NCI-H345 (cell line): Measurements from ENCODE around the gene EME2.
"Not testable (repeated sequence)": the region's sequence is repeated elsewhere in the genome, so short reads cannot be mapped to it uniquely, and the experiment has no call there.

Experiments
- DNase-seq: peaks from one replicate; lab custom pipeline; 2025; lab: John Stamatoyannopoulos, UW

Gene EME2

DNA sequence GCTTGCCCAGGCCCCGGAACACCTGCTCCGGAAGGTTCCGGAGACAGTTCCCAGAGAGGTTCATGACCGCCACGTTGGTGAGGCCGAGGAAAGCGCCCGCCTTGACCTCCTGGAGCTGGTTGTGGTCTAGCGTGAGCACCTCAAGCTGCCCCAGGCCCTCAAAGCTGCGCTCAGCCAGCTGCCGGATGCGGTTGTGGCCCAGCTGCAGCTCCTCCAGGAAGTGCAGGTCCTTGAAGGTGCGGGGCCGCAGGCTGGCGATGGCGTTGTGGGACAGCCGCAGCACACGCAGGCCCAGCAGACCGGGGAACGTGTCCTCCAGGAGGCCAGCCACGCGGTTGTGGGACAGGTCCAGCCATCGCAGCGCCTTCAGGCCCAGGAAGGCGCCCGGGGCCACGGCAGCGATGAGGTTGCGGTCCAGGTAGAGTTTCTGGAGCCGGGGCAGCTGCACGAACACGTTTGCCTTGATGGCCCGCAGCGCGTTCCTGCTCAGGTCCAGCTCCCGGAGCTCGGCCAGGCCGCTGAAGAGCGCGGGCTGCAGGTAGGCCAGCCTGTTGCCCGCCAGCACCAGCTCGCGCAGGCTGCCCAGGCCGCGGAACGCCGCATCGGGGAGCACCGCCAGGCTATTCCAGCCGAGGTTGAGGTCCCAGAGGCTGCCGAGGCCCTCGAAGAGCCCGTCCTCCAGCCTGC lies 18.8 kb downstream of the EME2 start:
- DNase-seq = no peak

DNA sequence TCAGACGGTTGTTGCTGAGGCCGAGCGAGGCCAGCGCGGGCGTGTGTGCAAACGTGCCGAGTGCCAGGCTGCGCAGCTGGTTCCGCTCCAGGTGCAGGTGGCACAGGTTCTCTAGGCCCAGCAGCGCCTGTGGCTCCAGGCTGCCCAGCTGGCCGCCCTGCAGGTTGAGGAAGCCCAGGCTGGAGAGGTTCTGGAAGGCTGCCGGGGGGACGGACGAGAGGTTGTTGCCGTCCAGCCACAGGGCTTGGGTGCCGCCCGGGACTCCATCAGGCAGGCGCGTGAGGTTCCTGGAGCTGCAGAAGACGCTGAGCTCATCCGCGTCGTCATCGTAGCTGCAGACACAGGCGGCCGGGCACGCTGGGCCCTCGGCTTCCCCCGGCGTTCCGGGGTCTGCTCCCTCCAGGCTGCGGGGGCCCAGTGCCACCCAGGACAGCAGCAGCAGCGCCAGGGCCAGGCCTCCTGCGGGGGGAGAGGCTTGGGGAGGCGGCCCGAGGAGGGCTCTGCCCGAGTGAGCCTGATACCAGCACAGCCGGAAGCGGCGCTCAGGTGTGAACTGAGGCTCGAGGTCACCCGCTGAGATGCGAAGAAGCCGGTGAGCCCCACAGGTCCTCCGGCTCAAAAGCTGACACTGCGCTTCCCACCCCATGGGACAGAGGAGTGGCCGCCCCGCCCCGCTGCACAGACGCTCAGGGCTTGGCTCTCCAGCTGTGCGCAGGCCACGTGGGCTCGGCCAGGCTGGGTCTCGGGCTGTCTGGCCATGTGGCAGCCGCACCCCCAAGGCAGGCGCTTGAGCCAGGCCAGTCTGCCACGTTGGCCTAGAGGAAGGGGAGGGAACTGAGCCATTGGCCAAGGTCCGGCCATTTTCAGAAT lies 19.6 kb downstream of the EME2 start:
- no peak for DNase-seq

DNA sequence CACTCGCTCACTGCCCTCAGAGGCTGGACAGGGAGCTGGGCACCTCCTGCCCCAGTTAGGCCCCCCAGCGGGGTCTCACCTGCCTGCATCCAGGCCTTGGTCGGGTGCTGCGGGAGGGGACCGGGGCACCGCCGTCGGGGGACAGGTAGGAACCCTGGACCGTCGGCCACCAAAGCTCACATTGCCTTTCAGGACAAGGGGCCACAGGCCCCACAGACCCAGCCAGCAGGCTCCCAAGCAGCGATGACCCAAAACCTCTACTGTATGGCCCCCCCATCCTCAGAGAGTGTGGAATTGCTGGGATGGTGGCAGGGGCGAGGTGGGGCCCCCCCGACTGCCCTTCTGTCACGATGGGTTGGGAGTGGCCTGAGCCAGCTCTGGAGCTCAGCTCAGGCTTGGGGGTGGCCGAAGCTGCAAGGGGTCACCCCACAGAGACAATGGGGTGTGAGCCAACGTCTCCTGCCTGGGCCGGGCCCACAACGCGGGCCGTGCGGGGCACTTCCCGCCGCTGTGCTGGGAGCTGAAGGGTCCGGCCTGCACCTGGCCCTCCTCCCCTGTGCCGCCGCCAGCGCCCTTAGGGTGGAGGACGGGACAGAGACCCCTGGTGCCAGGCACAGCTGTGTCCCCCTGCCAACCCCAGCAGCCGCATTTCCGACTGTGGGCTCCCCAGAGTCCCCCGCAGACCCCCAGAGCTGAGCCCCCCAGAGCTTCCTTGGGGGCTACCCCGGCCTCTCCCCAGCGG lies 20.4 kb downstream of the EME2 start:
- DNase-seq = no peak

DNA sequence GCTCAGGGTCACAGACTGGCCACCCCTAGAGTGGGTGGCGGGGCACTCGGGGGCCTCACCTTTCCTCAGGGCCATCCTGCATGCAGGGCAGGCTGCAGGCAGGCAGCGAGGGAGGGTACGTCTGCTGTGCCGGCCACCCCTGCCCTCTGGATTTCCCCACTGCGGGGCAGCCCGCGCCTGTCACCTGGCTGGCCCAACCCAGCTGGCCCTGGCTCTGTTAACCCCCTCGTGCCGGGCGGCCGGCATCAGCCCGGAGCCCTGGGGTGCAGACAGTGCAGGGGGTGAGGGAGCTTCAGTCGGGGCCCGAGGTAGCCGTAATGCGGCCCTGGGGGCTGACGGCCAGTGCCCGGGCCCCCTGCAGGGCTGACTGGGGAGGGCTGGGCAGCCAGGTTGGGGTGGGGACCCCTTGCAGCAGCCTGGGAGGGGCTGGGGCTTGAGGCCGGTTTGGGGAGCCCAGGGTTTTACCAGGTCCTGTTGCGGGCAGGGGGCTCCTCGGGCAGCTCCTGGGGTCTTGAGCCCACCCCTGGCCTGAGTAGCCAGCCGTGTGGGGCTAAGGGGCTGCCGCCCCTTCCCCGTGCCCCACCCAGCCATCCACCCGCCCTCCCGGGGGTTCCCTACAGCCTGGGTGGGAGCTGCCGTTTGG lies 21.1 kb downstream of the EME2 start, which contains the start of gene IGFALS:
Gene IGFALS (minus strand): TSS at position 128 of the 643 bp plus-strand sequence. CDS start 53 bp downstream, at position 75.
- no peak for DNase-seq

DNA sequence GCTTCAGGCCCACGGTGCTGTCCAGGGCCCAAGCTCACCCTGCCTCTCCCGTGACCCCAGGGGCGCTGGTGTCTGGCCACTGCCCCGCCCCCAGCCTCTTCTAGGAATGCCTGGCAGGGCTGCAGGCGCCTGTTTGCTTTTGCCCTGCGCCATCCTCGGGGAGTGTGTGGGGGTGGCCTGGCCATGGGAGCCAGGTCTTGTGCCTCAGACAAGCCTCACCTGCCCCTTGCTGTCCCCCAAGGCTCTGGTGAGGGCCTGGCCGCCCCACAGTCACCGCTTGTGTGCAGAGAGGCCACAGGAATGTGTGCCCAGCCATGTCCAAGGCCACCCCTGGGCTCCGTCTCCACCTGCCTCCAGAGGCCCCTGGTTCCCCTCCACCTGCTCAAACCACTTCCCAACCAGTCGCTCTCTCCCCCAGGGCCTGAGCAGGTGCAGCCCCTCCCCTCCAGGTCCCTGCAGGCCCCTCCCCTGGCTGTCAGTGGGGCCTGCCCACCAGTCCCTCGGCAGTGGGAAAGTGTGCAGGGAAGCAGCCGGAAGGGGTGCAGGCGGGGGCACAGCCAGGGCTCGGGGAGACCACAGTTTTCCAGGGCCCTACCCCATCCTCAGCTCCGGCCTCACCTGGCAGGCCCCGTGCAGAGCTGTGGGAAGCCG lies 21.7 kb downstream of the EME2 start:
- no peak for DNase-seq

DNA sequence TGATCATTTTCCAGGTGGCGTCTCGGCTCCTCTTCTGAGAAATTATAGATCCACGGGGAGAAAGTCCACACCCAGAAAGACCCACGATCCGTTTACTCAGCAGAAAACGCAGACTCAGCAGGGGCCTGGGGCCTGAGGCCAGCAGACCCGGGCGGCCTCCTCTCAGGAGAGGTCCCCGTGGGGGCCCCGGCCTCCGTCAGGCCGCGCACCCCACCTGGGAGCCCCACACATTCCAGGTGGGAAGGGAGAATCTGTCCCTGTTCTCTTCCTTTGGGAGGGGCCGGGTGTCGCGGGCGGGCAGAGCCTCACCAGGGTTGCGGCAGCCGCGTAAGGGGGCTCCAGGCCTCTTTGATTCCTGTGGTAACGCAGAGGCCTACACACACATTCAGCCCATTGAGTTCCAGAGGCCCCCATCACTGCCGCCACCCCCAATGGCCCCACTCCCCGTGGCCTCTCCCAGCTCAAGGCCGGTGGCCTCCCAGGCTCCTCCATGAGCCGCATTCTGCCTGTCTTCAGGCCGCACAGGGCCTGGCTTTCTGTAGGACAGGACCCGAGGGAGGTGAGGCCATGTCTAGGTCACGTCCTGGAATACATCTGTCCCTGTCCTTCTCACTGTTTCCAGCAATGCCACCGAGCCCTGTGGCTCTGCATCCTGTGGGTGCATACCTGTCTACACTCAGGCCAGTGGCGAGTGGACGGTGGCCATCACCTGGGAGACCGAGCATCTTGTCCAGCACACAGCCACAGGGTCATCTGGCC lies 22.5 kb downstream of the EME2 start:
- no peak for DNase-seq

DNA sequence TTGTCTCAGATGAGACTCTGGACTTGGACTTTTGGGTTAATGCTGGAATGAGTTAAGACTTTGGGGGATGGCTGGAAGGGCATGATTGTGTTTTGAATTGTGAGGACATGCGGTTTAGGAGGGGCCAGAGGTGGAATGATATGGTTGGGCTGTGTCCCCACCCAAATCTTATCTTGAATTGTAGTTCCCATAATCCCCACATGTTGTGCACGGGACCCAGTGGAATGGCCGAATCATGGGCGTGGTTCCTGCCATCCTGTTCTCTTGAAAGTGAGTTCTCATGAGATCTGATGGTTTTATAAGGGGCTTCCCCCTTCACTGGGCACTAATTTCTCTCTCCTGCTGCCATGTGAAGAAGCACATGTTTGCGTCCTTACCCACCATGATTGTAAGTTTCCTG lies 26.7 kb downstream of the EME2 start:
- not testable (repeated sequence) for DNase-seq

DNA sequence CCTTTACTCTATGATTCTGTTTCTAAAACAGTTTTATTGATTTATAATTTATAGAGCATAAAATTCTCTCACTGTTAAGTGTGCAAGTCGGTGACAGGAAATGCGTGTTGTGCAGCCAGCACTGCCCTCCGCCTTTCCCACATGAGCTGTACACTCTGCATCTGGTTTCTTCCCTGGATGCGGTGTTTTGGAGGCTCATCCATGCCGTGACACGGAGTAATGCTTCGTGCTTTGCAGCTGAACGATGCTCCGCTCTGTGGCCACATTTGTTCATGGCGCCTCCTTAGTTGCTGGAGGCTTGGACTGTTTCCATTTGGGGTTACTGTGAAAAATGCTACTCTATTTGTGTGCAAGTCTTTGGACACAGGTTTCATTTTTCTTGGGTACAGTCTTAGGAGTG lies 28.1 kb downstream of the EME2 start:
- DNase-seq = no peak

DNA sequence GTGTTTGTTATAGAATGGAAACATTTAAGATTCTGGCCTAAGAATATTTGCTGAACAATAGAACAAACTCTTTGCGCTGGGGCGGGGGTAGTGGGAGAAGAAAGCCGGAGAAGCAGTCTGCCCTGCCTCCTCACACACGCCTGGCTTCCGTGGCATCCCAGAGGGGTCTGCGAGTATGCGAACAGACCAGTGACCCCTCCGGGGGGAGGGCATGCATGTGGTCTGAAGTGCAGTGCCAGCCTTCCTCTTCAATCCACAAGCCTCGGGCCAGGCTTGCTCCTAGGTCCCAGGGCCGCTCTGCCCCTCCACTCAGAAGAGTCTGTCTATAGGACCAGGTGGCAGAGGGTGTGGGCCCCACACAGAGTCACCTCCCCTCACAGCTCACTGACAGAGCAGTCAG lies 35.0 kb downstream of the EME2 start:
- DNase-seq = no peak

DNA sequence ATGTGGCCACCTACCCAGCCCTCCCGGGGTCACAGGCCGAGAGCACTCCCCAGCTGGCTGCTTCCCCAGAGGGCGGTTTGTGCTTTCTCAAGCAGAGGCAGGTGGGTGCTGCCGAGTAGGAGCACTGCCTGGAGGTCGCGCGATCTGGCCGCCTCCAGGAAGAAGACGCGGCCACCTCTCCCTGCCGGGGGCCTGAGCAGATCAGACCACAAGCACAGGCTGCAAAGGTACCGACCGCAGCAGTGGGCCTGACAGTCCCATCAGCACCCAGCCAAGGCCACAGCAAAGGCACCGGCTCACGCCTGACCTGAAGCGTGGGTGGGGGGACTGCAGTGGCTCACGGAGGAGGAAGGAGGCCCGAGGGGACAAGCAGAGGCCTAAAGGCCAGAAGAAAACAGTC lies 36.1 kb downstream of the EME2 start:
- no peak for DNase-seq

DNA sequence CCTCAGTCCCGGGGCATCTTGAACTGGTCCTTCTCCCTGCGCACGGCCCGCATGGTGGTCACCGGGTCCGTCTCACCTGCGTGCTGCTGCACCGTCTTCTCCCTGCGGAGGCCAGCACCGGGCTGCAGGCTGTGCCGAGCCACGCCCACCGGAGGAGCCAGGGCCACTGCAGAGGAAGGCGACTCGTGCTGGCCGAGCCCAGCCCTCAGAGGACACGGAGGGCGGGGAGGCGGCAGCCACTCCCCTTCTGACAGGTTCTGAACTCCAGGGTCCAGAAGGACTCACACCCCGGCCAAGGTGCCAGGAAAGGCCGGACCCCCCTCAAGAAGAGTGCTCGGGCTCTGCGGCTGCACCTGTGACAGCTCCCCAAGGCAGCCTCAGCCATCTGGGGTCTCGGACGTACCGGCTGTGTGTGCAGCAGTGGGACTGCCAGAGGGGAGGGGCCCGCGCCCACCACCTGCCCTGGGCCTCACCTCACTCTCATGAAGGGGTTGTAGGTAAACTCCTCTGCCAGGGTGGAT lies 36.7 kb downstream of the EME2 start:
- no peak for DNase-seq

DNA sequence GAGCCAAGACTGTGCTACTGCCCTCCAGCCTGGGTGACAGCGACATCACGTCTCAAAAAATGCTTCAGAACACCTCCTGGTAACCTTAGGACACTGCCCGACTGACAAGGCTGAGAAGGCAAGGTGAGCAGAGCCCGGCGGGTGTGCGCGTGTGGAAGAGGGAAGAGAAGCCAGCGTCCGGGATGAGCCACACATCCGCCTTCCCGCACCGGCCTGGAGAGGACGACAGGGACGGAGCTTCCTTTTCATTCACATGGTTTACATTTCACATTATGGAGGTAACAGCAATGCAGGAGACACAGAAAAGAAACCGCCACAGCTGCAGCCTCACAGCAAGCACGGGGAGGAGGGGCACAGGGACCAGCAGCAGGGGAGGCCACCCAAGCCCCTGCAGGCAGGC lies 37.5 kb downstream of the EME2 start:
- DNase-seq = no peak

DNA sequence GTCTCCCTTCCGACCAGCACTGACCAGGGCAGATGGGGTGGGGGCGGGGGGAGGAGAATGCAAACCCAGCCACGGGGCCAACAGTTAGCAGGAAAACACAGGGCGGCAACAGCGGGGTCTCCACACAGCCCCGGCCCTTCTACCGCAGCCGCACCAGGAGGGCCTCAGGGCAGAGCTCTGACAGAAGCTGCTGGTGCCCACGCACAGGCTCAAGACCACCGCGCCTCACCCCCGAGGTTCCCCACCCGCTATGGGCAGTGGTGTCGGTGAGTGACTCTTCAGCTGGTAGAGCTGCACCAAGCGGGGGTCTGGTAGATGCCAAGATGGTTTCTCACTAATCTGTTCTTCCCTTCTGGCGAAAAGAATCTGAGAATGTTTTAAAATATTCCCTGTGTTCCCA lies 37.9 kb downstream of the EME2 start:
- DNase-seq = no peak

DNA sequence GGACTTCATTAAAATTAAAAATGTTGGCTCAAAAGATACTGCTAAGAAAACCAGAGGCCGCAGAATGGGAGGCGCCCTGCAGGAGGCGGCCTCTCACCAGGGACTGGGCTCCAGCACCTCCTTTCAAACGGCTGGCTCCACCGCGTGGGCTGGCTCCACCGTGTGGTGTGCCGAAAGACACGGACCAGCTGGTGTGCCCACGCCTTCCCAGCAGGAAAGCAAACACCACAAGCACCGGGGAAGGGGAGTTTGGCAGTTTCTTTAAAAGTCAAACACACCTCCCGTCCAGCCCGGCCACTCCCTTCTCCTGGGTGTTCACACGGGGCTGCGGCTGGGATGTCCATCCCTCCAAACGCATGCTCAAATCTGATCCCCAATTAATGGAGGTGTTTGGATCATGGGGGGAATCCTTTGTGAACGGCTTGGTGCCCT lies 40.1 kb downstream of the EME2 start:
- peak; percentile 82 for DNase-seq

DNA sequence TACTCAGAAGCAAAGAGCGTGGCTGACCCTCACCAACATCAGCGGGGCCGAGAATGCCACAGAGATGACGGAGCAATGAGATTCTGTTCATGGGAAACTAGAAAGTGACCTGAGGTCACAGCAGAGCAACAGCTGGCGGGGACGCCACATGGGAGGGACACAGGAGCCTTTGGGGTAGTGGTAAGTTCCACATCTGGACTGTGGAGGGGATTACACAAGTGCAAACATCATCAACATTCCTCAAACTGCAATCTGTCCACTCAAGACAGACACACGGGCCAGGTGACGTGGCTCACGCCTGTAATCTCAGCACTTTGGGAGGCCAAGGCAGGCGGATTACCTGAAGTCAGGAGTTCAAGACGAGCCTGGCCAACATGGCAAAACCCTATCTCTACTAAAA lies 42.9 kb downstream of the EME2 start:
- DNase-seq = no peak

DNA sequence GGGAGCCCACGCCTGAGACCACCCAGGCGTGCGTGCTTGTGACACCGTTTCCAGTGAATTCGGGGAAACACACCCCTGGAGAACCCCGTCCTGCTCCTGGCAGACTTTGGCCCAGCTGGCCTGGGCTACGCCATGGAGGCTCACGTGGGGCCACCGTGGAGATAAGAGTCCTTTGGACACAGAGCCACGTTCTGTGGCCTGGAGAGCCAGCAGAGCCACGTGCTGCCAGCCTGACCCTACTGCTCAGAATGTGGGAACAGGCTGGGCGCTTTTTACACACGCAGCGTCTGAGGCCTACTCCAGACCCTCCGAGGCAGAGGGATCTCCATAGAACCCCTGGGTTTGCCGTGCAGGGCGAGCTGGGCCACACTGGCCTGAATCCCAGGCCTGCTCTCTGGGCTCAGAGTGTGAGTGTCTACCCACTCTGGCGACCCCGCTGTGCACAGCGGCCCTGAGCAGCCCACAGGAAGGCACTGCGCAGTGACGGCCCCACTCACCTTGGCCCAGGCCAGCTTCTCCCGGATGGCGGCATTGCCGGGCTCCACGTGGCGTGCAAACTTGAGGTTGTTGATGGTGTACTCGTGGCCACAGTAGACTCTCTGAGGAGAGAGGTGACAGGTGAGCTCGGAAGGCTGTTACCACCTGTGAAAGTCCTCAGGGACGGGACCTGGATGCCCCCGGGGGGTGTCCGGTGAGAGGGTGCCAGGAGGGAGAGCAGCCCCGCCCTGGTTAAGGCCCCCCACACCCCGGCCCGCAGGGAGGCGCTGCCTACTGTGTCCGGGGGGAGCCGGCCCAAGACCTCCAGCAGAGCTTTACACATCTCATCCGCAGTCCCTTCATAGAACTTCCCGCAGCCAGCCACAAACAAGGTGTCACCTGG lies 44.0 kb downstream of the EME2 start:
- DNase-seq = no peak

DNA sequence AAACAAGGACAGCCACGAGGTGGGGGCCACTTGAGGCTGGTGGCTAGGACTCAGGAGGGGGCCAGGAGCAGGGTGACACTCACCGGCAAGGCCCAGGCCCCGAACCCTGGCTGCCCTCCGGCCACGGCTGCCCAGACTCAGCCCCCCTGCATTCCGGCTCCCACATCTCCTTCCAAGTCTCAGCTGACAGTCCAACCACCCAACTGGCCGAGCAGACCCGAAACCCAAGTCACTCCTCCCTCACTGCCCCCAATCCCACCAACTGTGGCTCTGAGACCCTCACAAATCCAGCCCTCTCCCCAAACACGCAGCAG lies 44.6 kb downstream of the EME2 start:
- no peak for DNase-seq

DNA sequence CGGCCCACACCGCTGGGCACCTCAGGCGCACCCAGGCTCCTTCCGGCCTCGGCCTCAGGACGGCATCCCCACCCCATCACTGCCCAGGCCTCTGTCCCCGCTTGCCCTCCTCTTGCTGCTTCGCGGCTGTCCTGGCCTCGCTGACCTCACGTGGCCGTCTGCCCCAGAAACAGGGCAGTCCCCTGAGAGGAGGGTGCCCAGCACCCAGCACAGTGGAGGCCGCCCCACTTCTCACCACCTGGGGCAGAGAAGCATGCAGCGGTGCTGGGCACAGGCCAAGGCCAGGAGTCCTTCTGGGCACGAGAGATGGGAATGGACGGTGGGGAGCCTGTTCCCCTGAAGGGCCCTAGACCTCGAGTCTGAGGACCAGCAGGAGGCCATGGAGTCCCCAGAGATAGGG lies 45.1 kb downstream of the EME2 start:
- no peak for DNase-seq

DNA sequence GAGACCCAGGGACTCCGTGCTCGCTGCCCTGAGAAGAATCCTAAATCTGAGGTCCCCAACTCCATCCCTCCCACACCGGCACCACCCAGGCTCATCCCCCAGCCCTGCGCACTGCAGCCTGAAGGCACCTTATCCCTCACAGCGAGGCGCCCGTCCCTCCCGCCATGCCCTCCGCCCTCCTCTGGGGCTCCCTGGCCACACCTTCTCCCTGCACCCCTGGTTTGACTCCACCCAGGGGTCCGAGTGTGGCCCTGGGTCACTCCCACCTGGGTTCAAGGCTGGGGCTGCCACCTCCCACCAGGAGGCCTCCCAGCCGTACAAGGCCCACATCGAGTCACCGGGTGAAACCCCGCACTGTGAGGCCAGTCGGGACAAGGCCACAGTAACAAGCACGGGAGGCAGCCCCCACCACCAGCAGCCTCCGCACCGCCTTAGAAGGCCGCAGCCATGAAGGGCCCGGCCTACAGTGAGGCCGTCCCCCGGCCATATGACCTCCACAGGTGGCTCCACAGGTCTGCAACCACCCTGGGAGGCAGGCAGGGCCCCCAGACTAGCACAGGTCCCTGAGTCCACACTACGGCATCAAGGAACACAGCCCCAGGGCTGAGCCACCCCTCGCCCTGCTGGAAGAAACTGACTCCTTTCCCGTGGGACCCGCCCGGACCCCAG lies 45.7 kb downstream of the EME2 start:
- no peak for DNase-seq
